GM21423 (cell line): ENCODE data around the gene NECTIN4.
"Not testable (repeated sequence)": the region's sequence is repeated elsewhere in the genome, so short reads cannot be mapped to it uniquely, and the experiment has no call there.

Experiments
- ATAC-seq: cut with Tn5 transposase; IDR thresholded peaks from one replicate; pipeline ENCODE4 v1.9.1; 2021; ENCODE audit warnings: mild to moderate bottlenecking, moderate library complexity; ENCODE audit not compliant: unreplicated experiment

Gene NECTIN4

GRCh38 chr1:161089251-161089924, at the start of gene NECTIN4:
Gene NECTIN4 (minus strand): TSS chr1:161089558. CDS start chr1:161089296, 262 bp downstream.
- ATAC-seq = no peak

GRCh38 chr1:161138431-161138830, 49.1 kb upstream of the NECTIN4 start:
- ATAC-seq = no peak

GRCh38 chr1:161137881-161138280, 48.5 kb upstream of the NECTIN4 start:
- no peak for ATAC-seq

GRCh38 chr1:161133220-161133740, 43.9 kb upstream of the NECTIN4 start:
- no peak for ATAC-seq

GRCh38 chr1:161132410-161133219, 43.3 kb upstream of the NECTIN4 start, which contains the start of gene DEDD:
Gene DEDD (minus strand): TSS chr1:161132667. CDS start chr1:161124462, 8,205 bp downstream.
- ATAC-seq = peak; percentile 93

- ATAC-seq = peak; percentile 2
Observed at GRCh38 chr1:161131523-161132409, 42.4 kb upstream of the NECTIN4 start.

GRCh38 chr1:161130266-161130665, 40.9 kb upstream of the NECTIN4 start:
- no peak for ATAC-seq

GRCh38 chr1:161128591-161129420, 39.4 kb upstream of the NECTIN4 start:
- ATAC-seq = no peak

- ATAC-seq = no peak
Observed at GRCh38 chr1:161127649-161128048, 38.3 kb upstream of the NECTIN4 start.

- no peak for ATAC-seq
Observed at GRCh38 chr1:161122967-161123366, 33.6 kb upstream of the NECTIN4 start.

GRCh38 chr1:161121834-161122233, 32.5 kb upstream of the NECTIN4 start:
- ATAC-seq = no peak

- ATAC-seq = no peak
Observed at GRCh38 chr1:161121042-161121650, 31.8 kb upstream of the NECTIN4 start.

GRCh38 chr1:161119092-161119903, 29.9 kb upstream of the NECTIN4 start:
- peak; percentile 46 for ATAC-seq

GRCh38 chr1:161117759-161118581, 28.6 kb upstream of the NECTIN4 start, which contains the start of the genes NIT1 and PFDN2:
Gene NIT1 (plus strand): TSS chr1:161118105. CDS start chr1:161118177, 72 bp downstream.
Gene PFDN2 (minus strand): TSS chr1:161118037. CDS start chr1:161118026, 11 bp downstream.
- peak; percentile 78 for ATAC-seq

GRCh38 chr1:161115961-161116360, 26.6 kb upstream of the NECTIN4 start:
- ATAC-seq = not testable (repeated sequence)

GRCh38 chr1:161115132-161115711, 25.9 kb upstream of the NECTIN4 start:
- ATAC-seq = no peak

- ATAC-seq = no peak
Observed at GRCh38 chr1:161114556-161114955, 25.2 kb upstream of the NECTIN4 start.
